GM21737 (cell line): ENCODE measurements around the gene PER2.
"Not testable (repeated sequence)": the region's sequence is repeated elsewhere in the genome, so short reads cannot be mapped to it uniquely, and the experiment has no call there.

Experiments
- ATAC-seq: cut with Tn5 transposase; IDR thresholded peaks from one replicate; pipeline ENCODE4 v1.9.1; 2021; ENCODE audit warnings: mild to moderate bottlenecking, moderate library complexity; ENCODE audit not compliant: unreplicated experiment

Gene PER2

GRCh38 chr2:238310721-238311120 is 22.3 kb upstream of the PER2 start:
- ATAC-seq: not testable (repeated sequence)

- ATAC-seq: no peak
Observed at GRCh38 chr2:238308177-238308576, 19.8 kb upstream of the PER2 start.

- ATAC-seq: no peak
Observed at GRCh38 chr2:238306672-238306998, 18.2 kb upstream of the PER2 start.

GRCh38 chr2:238305965-238306671 is 17.7 kb upstream of the PER2 start:
- no peak for ATAC-seq

- no peak for ATAC-seq
Observed at GRCh38 chr2:238305092-238305862, 16.9 kb upstream of the PER2 start.

GRCh38 chr2:238304116-238304515 is 15.7 kb upstream of the PER2 start:
- no peak for ATAC-seq

- no peak for ATAC-seq
Observed at GRCh38 chr2:238302751-238303150, 14.3 kb upstream of the PER2 start.

GRCh38 chr2:238302087-238302486 is 13.7 kb upstream of the PER2 start:
- ATAC-seq: no peak

GRCh38 chr2:238299803-238300202 is 11.4 kb upstream of the PER2 start:
- no peak for ATAC-seq

GRCh38 chr2:238296638-238297457 is 8.4 kb upstream of the PER2 start:
- no peak for ATAC-seq

- no peak for ATAC-seq
Observed at GRCh38 chr2:238295144-238296112, 7.0 kb upstream of the PER2 start.

GRCh38 chr2:238294393-238295143 is 6.2 kb upstream of the PER2 start:
- no peak for ATAC-seq

GRCh38 chr2:238294046-238294392 is 5.6 kb upstream of the PER2 start:
- ATAC-seq: no peak

- no peak for ATAC-seq
Observed at GRCh38 chr2:238291550-238292281, 3.3 kb upstream of the PER2 start.

GRCh38 chr2:238290715-238291549 is 2.5 kb upstream of the PER2 start:
- ATAC-seq: no peak

- ATAC-seq: no peak
Observed at GRCh38 chr2:238290091-238290509, 1.7 kb upstream of the PER2 start.

GRCh38 chr2:238289574-238289973 is 1.2 kb upstream of the PER2 start:
- no peak for ATAC-seq
